Fibroblast of skin of abdomen (primary cell): ENCODE data around the gene TMCC1.
"Not testable (repeated sequence)": the region's sequence is repeated elsewhere in the genome, so short reads cannot be mapped to it uniquely, and the experiment has no call there.

Experiments
- DNase-seq: peaks from one replicate; pipeline ENCODE4 v3.0.0-alpha.2; 2013

The TMCC1 gene

DNA sequence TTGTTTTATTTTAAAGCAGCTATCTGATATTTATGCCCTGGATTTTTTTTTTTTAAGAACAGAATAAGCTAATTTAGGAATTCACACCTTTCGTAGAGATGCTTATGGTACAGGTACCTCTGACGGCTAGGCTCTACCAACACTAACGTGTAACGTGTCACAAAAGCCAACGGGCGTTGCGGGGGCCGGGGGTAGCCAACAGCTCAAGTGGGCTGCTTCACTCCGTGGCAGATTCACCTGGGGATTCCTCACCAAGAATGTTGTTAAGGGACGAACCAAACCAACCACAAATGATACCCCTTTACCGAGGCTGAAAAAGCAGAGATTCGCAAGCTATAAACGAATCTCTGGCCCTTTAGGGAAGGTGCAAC lies 1.0 kb downstream of the TMCC1 start:
- DNase-seq, result no peak

DNA sequence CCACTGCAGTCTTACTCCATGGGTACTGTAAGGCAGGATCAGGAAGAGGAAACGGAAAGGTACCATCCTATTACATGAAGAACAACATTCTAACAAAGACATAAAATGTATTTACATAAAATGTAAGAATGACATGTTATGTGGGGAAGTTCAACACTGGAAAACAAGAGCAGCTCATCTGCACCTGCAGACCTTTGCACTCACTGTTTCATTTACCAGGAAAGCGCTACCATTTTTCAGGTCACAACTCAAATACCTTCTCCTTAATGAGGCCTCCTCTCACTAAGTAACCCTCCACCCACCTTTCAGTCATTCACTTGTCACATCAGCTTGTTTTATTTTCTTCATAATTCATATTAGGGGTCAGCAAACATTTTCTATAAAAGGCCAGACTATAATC lies 2.6 kb downstream of the TMCC1 start:
- DNase-seq, result no peak

- DNase-seq, result no peak
Observed at GRCh38 chr3:129890125-129890524, 3.4 kb downstream of the TMCC1 start.

DNA sequence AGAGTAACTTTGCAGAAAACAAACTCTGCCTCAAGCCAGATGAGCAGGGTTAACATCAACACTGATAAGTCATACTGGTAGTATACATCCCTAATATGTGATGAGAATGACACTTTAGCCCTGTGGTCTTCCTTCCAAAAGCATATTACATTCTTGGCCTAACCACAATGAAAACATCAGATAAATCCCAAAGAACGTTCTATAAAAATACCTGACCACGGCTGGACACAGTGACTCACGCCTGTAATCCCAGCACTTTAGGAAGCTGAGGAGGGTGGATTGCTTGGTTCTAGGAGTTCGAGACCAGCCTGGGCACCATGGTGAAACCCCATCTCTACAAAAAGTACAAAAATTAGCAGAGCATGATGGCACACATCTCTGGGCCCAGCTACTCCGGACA lies 4.7 kb downstream of the TMCC1 start:
- DNase-seq, result peak; percentile 92

- no peak for DNase-seq
Observed at GRCh38 chr3:129881261-129881660, 12.2 kb downstream of the TMCC1 start.

DNA sequence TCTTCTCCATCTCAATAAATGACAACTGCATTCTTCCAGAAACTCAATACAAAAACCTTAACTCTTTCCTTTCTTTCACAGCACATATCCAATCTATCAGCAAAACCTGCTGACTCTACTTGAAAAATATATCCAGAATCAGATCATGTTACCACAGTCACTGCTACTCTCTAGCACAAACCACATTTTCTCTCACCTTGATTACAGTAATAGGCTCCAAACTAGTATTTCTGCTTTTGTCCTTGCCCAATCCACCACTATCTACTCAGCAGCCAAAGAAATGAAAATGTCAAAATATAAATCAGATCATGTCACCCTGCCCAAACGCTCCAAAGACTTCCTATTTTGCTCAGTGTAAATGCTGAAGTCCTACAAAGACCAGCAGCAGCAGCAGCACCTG lies 15.2 kb downstream of the TMCC1 start:
- no peak for DNase-seq

- DNase-seq, result not testable (repeated sequence)
Observed at GRCh38 chr3:129874479-129874878, 19.0 kb downstream of the TMCC1 start.

- no peak for DNase-seq
Observed at GRCh38 chr3:129868912-129869311, 24.6 kb downstream of the TMCC1 start.

DNA sequence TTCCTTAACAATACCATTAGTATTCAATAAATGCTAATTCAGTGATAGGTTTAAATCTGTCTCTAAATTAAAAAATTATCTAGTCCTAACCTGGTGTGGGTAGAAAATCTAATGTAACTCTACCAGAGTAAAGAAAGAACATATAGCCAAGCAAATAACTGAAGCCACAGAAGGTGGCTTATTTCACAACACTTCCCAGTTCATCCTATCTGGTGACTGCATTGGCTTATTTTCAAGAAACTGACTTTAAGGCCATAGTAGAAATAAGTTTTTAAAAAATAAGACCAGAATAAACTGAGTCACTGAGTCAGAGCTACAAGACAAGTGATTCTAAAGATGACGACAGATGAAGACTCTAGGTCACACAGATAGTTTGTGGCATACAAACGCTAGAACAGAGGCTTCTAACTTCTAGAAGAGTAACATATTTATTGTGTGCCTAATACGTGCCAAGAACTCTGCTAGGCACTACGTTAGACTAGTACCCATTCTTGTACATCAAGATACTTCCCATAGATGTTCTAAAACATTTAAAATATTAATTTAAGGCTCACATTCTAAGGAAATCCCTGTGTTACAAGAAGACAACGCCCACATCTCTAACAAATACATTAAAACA lies 25.9 kb downstream of the TMCC1 start:
- DNase-seq, result no peak

DNA sequence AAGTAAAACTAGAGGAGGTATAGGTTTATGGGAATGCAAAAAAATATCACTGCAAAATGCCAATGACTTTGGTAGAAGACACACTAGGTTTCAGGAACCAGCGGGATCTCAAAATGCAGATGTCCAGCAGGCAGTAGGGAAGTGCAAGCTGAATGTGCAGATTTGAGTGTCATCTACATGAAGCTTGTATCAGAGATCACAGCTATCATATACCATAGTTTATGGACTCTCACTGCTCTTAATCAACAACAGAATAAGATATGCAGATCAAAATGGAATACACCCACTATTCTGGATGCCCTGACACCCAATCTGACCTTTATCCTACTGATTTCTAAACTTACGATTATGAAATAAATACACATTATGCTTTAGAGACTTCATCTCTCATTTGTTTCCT lies 27.7 kb downstream of the TMCC1 start:
- no peak for DNase-seq

GRCh38 chr3:129864519-129864918 lies 29.0 kb downstream of the TMCC1 start:
- no peak for DNase-seq

DNA sequence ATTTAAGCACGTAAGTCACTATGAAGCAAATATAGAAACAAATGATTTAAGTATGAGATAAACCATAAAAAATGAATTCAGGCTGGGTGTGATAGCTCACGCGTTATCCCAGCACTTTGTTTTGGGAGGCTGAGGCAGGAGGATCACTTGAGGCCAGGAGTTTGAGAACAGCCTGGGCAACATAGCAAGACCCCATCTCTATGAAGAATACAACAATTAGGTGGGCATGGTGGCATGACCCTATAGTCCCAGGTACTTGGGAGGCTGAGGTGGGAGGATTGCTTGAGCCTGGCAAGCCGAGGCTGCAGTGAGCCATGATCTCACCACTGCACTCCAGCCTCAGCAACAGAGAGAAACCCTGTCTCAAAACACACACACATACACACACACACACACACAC lies 34.2 kb downstream of the TMCC1 start:
- no peak for DNase-seq

DNA sequence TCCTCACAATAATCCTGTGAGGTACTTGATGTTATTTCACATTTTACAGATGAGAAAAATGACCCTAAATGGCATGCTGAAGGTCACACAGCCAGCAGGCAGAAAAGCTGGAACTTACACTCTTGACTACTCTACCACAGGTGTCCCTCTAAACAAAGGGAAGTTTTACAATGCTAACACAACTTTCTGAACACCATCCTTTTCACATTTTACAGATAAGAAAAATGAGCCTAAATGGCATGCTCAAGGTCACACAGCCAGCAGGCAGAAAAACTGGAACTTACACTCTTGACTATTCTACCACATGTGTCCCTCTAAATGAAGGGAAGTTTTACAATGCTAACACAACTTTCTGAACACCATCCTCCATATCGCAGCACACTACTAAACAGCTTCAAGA lies 35.6 kb downstream of the TMCC1 start:
- DNase-seq, result no peak

DNA sequence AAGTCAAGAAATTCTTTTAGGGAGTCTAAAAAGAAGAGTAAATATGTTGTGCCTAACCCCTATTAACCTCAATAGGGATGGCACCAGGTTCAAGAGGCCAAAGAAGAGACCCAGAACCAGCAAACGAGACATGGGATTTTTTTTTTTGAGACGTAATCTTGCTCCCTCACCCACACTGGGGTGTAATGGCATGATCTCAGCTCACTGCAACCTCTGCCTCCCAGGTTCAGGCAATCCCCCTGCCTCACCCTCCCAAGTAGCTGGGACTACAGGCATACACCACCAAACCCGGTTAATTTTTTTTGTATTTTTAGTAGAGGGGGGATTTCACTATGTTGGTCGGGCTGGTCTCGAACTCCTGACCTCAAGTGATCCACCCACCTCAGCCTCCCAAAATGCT lies 36.7 kb downstream of the TMCC1 start:
- DNase-seq, result not testable (repeated sequence)

GRCh38 chr3:129855832-129856419 lies 37.6 kb downstream of the TMCC1 start:
- peak; percentile 36 for DNase-seq

- no peak for DNase-seq
Observed at GRCh38 chr3:129855170-129855831, 38.2 kb downstream of the TMCC1 start.

DNA sequence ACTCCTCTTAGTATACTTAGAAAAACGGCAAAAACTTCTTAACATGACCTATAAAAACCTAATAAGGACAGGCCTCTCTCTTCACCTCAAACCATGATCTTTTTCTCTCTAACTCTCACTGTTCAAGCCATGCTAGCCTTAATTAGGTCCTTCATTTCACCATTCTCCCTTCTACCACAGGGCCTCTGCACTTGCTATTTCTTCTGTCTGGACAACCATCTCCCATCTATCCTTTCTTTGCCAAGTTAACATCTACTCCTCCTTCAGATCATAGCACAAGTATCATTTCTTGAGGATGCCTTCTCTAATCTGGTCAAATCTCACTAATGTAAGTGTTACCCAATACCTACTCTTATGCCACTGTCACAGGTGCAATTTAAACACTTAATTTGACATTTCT lies 39.1 kb downstream of the TMCC1 start:
- no peak for DNase-seq

- no peak for DNase-seq
Observed at GRCh38 chr3:129845956-129846355, 47.6 kb downstream of the TMCC1 start.

GRCh38 chr3:129840707-129841360 lies 52.7 kb downstream of the TMCC1 start:
- no peak for DNase-seq

DNA sequence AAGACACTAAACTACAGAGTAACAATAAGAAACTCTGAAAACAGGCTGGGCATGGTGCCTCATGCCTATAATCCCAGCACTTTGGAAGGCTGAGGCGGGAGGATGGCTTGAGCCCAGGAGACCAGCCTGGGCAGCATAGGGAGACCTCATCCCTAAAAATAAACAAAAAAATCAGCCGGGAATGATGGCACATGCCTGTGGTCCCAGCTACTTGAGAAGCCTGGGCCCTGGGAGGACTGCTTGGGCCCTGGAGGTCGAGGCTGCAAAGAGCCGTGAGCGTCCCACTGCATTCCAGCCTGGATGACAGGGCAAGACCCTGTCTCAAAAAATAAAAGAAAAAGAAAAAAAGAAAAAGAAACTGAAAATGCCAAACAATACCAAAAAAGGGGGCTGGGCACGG lies 55.4 kb downstream of the TMCC1 start:
- DNase-seq, result no peak

DNA sequence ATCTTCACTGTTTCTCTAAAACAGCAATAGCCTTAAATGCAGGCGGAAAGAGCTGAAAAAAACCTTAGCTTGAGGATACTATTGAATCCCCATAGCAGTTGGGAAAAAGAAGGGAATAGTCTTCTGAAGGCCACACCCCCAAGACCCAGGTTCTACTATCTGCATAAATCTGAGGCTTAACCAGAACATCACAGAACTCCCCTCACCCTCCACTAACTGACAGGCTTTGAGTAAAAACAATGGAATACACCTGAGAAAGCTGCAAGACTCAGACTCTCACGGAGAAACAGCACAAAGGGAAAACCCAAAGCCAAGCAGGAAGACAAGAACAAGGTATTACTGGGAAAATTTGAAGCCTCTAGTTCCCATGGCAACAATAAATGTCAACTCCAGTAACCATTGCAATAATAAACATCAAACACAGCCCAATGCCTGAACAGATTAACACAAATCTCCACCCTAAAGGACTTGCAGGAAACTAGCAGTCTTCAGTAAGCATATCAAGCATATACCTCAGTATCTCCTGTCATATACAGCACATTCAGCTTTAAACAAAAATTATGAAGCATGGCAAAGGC lies 56.4 kb downstream of the TMCC1 start:
- DNase-seq, result no peak

- DNase-seq, result no peak
Observed at GRCh38 chr3:129836381-129837064, 57.0 kb downstream of the TMCC1 start.

DNA sequence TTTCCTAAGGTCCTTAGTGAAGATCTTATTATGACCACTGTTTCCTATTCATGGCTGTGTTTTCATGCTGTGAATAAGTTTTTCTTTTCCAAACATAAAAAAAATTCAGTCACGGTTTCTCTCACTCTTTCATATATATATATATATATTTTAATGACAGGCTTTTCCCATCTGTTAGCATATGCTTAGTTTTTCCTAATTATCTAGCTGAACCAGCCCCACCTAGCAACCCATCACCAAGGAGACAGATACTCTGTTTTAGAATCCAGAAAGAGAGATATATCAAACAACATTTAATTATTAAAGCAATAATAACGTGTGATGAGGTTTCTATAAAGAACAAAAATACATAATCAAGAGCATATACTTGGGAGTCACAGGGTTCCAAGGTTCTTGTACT lies 58.3 kb downstream of the TMCC1 start:
- no peak for DNase-seq
